ENCODE measurements around the gene PCDH1.

PCDH1 gene

DNA sequence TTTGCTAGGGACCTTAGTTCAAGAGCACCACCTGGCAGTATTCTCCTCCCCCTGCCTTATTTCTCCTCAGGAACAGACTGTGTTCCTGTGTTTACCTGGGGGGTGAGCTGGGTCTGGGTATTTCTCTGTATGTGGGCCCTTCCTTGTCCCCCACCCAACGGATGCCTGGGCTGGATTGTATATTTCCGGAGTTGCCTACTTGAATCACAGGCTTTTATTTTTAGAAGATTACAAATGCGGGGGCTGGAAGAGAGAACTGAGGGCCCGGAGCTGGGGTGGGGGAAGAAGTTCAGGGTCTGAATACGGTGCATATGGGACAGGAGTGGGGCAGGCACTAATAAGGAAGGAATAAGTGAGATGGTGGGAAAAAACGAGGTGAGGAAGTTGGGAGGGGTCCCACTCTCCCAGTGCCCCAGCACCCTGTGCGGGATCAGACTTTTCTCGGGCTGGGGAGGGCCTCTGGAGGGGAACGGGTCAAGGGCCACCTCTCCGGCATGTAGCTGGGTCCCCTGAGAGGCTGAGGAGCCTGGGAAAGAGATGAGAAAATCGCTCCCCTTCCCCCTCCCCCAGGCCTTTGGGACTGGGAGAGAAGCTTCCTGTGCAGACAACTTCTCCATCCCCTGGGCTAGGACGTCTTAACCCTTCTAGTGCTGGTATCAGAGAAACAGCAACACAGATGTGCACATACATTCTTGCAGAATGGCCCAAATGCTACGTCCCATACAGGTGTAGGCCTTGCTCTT is 42.1 kb downstream of the PCDH1 start (continued):
- TF ChIP-seq, protein P1, sequence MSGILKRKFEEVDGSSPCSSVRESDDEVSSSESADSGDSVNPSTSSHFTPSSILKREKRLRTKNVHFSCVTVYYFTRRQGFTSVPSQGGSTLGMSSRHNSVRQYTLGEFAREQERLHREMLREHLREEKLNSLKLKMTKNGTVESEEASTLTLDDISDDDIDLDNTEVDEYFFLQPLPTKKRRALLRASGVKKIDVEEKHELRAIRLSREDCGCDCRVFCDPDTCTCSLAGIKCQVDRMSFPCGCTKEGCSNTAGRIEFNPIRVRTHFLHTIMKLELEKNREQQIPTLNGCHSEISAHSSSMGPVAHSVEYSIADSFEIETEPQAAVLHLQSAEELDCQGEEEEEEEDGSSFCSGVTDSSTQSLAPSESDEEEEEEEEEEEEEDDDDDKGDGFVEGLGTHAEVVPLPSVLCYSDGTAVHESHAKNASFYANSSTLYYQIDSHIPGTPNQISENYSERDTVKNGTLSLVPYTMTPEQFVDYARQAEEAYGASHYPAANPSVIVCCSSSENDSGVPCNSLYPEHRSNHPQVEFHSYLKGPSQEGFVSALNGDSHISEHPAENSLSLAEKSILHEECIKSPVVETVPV (CRISPR knock-in tag; IDR thresholded peaks at IDR 0.05) = no peak
- TF ChIP-seq ZFP30 (CRISPR knock-in tag; IDR thresholded peaks at IDR 0.05) = no peak

DNA sequence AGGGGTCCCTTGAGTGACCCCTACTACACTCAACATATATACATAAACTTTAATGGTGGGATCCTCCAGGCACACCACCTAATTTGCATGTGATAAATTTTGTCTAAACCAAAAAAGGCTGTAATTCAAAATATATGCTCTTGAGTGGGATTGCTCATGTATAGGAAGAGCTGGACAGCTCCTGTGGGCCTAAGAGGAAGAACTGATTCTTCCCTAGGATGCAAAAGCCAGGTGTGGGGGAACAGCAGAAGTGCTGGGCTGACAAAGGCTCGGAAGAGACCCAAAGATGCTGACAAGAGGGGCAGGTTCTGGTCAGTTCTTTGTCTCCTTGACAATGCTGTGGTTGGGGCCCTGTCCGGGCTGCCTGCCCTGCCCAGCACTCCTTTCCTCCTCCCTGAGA is 43.9 kb downstream of the PCDH1 start:
- ATAC-seq = no peak
- TF ChIP-seq RARB (CRISPR knock-in tag; IDR thresholded peaks at IDR 0.05) (no peak), TCF4 (CRISPR knock-in tag; IDR thresholded peaks at IDR 0.05; ENCODE audit: borderline replicate concordance) (no peak)

DNA sequence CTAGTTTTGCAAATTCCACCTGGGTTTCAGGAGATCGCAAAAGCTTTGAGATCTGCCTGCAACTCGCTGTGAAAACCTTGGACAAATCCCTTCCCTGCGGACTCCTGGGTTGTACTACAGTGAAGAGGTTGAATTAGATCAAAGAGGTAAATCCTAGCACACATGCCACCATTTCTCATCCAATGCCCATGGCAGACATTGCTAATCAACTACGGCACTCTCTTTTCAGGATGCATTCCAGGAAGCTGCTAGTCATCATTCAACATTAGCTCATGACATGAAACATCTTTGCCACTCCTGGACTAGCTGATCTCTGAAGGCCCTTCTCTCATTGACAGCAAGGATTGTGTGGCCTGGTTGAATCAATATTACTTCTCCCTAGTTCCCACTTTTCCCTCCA is 46.1 kb downstream of the PCDH1 start:
- ATAC-seq = no peak
- no peak for TF ChIP-seq ZNF70 (CRISPR knock-in tag; IDR thresholded peaks at IDR 0.05)
- no peak for TF ChIP-seq RARB (CRISPR knock-in tag; IDR thresholded peaks at IDR 0.05)
- no peak for TF ChIP-seq ZNF8 (CRISPR knock-in tag; IDR thresholded peaks at IDR 0.05)
- TF ChIP-seq ZC3H10 (CRISPR knock-in tag; IDR thresholded peaks at IDR 0.05) = no peak
- TF ChIP-seq GLIS3 (CRISPR knock-in tag; IDR thresholded peaks at IDR 0.05) = no peak
- no peak for TF ChIP-seq CSDC2 (CRISPR knock-in tag; IDR thresholded peaks at IDR 0.05)
- TF ChIP-seq, protein P2, sequence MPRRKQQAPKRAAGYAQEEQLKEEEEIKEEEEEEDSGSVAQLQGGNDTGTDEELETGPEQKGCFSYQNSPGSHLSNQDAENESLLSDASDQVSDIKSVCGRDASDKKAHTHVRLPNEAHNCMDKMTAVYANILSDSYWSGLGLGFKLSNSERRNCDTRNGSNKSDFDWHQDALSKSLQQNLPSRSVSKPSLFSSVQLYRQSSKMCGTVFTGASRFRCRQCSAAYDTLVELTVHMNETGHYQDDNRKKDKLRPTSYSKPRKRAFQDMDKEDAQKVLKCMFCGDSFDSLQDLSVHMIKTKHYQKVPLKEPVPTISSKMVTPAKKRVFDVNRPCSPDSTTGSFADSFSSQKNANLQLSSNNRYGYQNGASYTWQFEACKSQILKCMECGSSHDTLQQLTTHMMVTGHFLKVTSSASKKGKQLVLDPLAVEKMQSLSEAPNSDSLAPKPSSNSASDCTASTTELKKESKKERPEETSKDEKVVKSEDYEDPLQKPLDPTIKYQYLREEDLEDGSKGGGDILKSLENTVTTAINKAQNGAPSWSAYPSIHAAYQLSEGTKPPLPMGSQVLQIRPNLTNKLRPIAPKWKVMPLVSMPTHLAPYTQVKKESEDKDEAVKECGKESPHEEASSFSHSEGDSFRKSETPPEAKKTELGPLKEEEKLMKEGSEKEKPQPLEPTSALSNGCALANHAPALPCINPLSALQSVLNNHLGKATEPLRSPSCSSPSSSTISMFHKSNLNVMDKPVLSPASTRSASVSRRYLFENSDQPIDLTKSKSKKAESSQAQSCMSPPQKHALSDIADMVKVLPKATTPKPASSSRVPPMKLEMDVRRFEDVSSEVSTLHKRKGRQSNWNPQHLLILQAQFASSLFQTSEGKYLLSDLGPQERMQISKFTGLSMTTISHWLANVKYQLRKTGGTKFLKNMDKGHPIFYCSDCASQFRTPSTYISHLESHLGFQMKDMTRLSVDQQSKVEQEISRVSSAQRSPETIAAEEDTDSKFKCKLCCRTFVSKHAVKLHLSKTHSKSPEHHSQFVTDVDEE (CRISPR knock-in tag; IDR thresholded peaks at IDR 0.05) = no peak
- no peak for TF ChIP-seq SNAI2 (CRISPR knock-in tag; IDR thresholded peaks at IDR 0.05)

DNA sequence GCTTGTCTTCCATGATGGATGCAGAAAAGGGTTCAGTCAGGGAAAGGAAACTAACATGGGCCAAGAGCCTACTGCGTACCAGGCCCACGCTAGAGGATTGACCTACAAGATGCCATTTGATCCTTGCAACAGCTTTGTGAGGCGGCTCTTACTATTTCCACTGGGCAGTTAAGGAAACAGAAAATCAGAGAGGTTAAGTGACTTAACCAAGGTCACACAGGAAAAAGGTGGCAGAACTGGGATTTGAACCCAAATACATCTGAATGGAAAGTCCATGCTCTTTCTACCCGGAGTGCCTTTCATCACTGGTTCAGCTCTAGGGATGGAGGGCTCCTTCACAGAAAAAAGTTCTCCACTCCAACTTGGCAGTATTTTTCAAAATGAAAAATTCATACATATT is 50.0 kb downstream of the PCDH1 start:
- TF ChIP-seq, protein P3, sequence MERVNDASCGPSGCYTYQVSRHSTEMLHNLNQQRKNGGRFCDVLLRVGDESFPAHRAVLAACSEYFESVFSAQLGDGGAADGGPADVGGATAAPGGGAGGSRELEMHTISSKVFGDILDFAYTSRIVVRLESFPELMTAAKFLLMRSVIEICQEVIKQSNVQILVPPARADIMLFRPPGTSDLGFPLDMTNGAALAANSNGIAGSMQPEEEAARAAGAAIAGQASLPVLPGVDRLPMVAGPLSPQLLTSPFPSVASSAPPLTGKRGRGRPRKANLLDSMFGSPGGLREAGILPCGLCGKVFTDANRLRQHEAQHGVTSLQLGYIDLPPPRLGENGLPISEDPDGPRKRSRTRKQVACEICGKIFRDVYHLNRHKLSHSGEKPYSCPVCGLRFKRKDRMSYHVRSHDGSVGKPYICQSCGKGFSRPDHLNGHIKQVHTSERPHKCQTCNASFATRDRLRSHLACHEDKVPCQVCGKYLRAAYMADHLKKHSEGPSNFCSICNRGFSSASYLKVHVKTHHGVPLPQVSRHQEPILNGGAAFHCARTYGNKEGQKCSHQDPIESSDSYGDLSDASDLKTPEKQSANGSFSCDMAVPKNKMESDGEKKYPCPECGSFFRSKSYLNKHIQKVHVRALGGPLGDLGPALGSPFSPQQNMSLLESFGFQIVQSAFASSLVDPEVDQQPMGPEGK (CRISPR knock-in tag; IDR thresholded peaks at IDR 0.05; ENCODE audit: borderline replicate concordance) = no peak
- no peak for TF ChIP-seq ZFP3 (CRISPR knock-in tag; IDR thresholded peaks at IDR 0.05)
- TF ChIP-seq, protein P1 (CRISPR knock-in tag; IDR thresholded peaks at IDR 0.05) = no peak
- TF ChIP-seq, protein P4, sequence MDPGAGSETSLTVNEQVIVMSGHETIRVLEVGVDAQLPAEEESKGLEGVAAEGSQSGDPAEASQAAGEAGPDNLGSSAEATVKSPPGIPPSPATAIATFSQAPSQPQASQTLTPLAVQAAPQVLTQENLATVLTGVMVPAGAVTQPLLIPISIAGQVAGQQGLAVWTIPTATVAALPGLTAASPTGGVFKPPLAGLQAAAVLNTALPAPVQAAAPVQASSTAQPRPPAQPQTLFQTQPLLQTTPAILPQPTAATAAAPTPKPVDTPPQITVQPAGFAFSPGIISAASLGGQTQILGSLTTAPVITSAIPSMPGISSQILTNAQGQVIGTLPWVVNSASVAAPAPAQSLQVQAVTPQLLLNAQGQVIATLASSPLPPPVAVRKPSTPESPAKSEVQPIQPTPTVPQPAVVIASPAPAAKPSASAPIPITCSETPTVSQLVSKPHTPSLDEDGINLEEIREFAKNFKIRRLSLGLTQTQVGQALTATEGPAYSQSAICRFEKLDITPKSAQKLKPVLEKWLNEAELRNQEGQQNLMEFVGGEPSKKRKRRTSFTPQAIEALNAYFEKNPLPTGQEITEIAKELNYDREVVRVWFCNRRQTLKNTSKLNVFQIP (CRISPR knock-in tag; IDR thresholded peaks at IDR 0.05; ENCODE audit: borderline replicate concordance, low read depth) = no peak
- TF ChIP-seq, protein P5, sequence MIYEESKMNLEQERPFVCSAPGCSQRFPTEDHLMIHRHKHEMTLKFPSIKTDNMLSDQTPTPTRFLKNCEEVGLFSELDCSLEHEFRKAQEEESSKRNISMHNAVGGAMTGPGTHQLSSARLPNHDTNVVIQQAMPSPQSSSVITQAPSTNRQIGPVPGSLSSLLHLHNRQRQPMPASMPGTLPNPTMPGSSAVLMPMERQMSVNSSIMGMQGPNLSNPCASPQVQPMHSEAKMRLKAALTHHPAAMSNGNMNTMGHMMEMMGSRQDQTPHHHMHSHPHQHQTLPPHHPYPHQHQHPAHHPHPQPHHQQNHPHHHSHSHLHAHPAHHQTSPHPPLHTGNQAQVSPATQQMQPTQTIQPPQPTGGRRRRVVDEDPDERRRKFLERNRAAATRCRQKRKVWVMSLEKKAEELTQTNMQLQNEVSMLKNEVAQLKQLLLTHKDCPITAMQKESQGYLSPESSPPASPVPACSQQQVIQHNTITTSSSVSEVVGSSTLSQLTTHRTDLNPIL (CRISPR knock-in tag; IDR thresholded peaks at IDR 0.05; ENCODE audit: low read depth) = no peak
- no peak for TF ChIP-seq ZNF70 (CRISPR knock-in tag; IDR thresholded peaks at IDR 0.05)
- no peak for TF ChIP-seq OSR1 (CRISPR knock-in tag; IDR thresholded peaks at IDR 0.05)
- no peak for TF ChIP-seq TOX (CRISPR knock-in tag; IDR thresholded peaks at IDR 0.05; ENCODE audit: borderline replicate concordance)
- TF ChIP-seq TCF4 (CRISPR knock-in tag; IDR thresholded peaks at IDR 0.05; ENCODE audit: borderline replicate concordance) = no peak
- ATAC-seq = no peak

Data from SK-N-SH treated with all-trans-retinoic acid at 6 μM for 48 hours (cell line).